Measurements from ENCODE around the gene ARHGEF11. TPM values are rescaled to one million over a fixed set of nuclear protein-coding genes. Genes with fewer than 3 reads are reported as not detected.

Gene ARHGEF11
- total and polyA plus RNA-seq, 9 of the 15 experiments (the other 6 are each of a cell fraction or from before 2014, with no cell fraction given) = 0.14 to 15.5 (median 9.0) TPM

DNA sequence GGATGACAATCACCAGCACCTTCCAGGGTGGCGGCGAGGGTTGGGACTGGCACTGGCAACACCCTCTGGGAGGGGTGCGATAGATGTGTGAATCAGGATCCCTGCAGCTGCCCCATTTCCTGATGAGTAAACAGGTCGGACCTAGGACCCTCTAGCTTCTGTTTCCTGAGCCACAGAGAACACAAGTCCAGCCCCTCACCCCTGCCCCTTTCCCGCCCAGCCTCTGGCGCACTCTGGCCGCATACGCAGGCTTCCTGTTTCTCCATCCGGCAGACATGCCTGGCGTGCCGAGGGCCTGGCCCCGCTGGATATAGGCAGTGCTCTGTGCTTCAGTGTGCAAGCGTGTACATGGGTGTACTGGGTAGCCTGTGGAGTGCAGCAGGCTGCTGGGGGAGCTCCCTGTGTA is 147.4 kb downstream of the ARHGEF11 start:
- no peaks in the 10 kb centered on the region for H3K9me1 ChIP-seq (ENCODE audit: control insufficient read depth, insufficient read depth, low read length)
- no peak overlapping the region for H3K9ac ChIP-seq (ENCODE audit: insufficient read depth in 1 of 2, low read depth in 2 of 2, low read length in 2 of 2)
- FAIRE-seq = no peak
- BruUV-seq (replicated peaks) = no TSS peak
- TF ChIP-seq, protein P1, sequence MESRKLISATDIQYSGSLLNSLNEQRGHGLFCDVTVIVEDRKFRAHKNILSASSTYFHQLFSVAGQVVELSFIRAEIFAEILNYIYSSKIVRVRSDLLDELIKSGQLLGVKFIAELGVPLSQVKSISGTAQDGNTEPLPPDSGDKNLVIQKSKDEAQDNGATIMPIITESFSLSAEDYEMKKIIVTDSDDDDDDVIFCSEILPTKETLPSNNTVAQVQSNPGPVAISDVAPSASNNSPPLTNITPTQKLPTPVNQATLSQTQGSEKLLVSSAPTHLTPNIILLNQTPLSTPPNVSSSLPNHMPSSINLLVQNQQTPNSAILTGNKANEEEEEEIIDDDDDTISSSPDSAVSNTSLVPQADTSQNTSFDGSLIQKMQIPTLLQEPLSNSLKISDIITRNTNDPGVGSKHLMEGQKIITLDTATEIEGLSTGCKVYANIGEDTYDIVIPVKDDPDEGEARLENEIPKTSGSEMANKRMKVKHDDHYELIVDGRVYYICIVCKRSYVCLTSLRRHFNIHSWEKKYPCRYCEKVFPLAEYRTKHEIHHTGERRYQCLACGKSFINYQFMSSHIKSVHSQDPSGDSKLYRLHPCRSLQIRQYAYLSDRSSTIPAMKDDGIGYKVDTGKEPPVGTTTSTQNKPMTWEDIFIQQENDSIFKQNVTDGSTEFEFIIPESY (CRISPR knock-in tag; IDR thresholded peaks at IDR 0.05) = peak; percentile 63; the same call in 1 of the 2 replicates
- TF ChIP-seq ZNF561 (CRISPR knock-in tag; conservative IDR thresholded peaks at IDR 0.05) (no peak), HDAC6 (IDR thresholded peaks at IDR 0.05; ENCODE audit: low read depth, low read length) (no peak)
- TF ChIP-seq, protein P2, sequence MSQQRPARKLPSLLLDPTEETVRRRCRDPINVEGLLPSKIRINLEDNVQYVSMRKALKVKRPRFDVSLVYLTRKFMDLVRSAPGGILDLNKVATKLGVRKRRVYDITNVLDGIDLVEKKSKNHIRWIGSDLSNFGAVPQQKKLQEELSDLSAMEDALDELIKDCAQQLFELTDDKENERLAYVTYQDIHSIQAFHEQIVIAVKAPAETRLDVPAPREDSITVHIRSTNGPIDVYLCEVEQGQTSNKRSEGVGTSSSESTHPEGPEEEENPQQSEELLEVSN (IDR thresholded peaks at IDR 0.05; ENCODE audit: borderline replicate concordance in 1 of 2, extremely low read depth in 1 of 2, insufficient read depth in 1 of 2, insufficient read length in 1 of 2, low read depth in 1 of 2, low read length in 1 of 2, poor library complexity in 1 of 2, severe bottlenecking in 1 of 2) = peak in 1 of 2 experiments; percentile 36
- no peak overlapping the region for H3K27ac ChIP-seq (ENCODE audit: extremely low read depth, low read depth, low read length)
- H3K4me1 ChIP-seq (replicated peaks in 1 of 2; ENCODE audit: control insufficient read depth in 2 of 2, insufficient read depth in 2 of 2, low read length in 2 of 2) = peaks cover 36 to 56% of the 10 kb centered on the region in 2 experiments
- H3K4me2 ChIP-seq (ENCODE audit: insufficient read depth, low read length) = no peak overlapping the region
- 59% methylated on average over 13 of the region's 13 CpGs for WGBS (ENCODE audit: insufficient coverage, low coverage, missing lambda C conversion rate)
- no peaks in the 10 kb centered on the region for H3K9me3 ChIP-seq (replicated peaks; ENCODE audit: control insufficient read depth, insufficient read depth, low read depth, low read length)
- no peaks in the 10 kb centered on the region for H3K79me2 ChIP-seq (ENCODE audit: control insufficient read depth, insufficient read depth, low read length)
- ChIA-PET CTCF (ENCODE audit: low intra/inter-chr PET ratio) (no interaction called here), POLR2A (interaction anchor here (0.5 kb wide), 1 partner anchor 15 kb away, joined by 3 read pairs; no protein-coding TSS in a partner anchor)
- H3K27me3 ChIP-seq (ENCODE audit: control insufficient read depth in 2 of 2, insufficient read depth in 2 of 2, low read length in 2 of 2) = no peaks in the 10 kb centered on the region
- no peaks in the 10 kb centered on the region for H3K36me3 ChIP-seq (ENCODE audit: control insufficient read depth, insufficient read depth, low read length)
- H4K20me1 ChIP-seq (replicated peaks; ENCODE audit: control insufficient read depth, insufficient read depth, low read length) = no peaks in the 10 kb centered on the region
- H3K4me3 ChIP-seq = no peak overlapping the region
- intact Hi-C loops (cut with micrococcal nuclease) = no loop called here
- in situ Hi-C loops (cut with MboI) = no loop called here
- H2AFZ ChIP-seq (ENCODE audit: low read depth, low read length) = 0 out of 2 replicates have a peak overlapping the region, but pooled peaks have one; percentile 57
- no peak for DNase-seq (ENCODE audit: extremely low read depth in 1 of 4, low spot score in 3 of 4)
- no peak for ATAC-seq

All from K562 (cell line).